Measurements from ENCODE around the gene NANP. TPM values are rescaled to one million over a fixed set of nuclear protein-coding genes. Genes with fewer than 3 reads are reported as not detected.
"Not testable (repeated sequence)": the region's sequence is repeated elsewhere in the genome, so short reads cannot be mapped to it uniquely, and the experiment has no call there.

NANP gene
- total RNA-seq, 1 donor from 2014 or later = 5.0 TPM

DNA sequence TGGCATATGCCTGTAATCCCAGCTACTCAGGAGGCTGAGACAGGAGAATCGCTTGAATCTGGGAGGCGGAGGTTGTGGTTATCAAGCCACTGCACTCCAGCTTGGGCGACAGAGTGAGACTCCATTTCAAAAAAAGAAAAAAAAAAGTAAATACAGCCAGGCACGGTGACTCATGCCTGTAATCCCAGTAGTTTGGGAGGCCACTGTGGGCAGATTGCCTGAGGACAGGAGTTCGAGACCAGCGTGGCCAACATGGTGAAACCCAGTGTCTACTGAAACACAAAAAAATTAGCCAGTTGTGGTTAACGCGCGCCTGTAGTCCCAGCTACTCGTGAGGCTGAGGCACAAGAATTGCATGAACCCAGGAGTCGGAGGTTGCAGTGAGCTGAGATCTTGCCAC, 36.9 kb downstream of the NANP start:
- Histone ChIP-seq H3K9ac (ENCODE audit: low read length) (no peak overlapping the region), H3K4me1 (ENCODE audit: insufficient read depth, low read length) (peaks cover 10% of the 10 kb centered on the region), H3K27ac (ENCODE audit: low read depth, low read length) (no peak overlapping the region), H3K4me2 (ENCODE audit: low read length) (no peak overlapping the region), H3K79me2 (ENCODE audit: insufficient read depth, low read length) (peaks cover 23% of the 10 kb centered on the region), H2AFZ (ENCODE audit: low read depth, low read length) (no peak overlapping the region), H3K36me3 (ENCODE audit: insufficient read depth, low read length) (no peaks in the 10 kb centered on the region), H4K20me1 (ENCODE audit: insufficient read depth, low read length) (peaks cover 8% of the 10 kb centered on the region), H3K4me3 (ENCODE audit: insufficient read depth, low read depth, low read length) (no peak overlapping the region), H3K9me3 (ENCODE audit: insufficient read depth, low read depth, low read length) (no peaks in the 10 kb centered on the region), H3K27me3 (ENCODE audit: insufficient read depth, low read length) (no peaks in the 10 kb centered on the region)
- TF ChIP-seq, protein P1, sequence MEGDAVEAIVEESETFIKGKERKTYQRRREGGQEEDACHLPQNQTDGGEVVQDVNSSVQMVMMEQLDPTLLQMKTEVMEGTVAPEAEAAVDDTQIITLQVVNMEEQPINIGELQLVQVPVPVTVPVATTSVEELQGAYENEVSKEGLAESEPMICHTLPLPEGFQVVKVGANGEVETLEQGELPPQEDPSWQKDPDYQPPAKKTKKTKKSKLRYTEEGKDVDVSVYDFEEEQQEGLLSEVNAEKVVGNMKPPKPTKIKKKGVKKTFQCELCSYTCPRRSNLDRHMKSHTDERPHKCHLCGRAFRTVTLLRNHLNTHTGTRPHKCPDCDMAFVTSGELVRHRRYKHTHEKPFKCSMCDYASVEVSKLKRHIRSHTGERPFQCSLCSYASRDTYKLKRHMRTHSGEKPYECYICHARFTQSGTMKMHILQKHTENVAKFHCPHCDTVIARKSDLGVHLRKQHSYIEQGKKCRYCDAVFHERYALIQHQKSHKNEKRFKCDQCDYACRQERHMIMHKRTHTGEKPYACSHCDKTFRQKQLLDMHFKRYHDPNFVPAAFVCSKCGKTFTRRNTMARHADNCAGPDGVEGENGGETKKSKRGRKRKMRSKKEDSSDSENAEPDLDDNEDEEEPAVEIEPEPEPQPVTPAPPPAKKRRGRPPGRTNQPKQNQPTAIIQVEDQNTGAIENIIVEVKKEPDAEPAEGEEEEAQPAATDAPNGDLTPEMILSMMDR (IDR thresholded peaks at IDR 0.05; ENCODE audit: insufficient read depth, low read depth, low read length) = no peak
- no peak for TF ChIP-seq EZH2 (IDR thresholded peaks at IDR 0.05; ENCODE audit: insufficient read depth, low read length)
- FAIRE-seq (no peak), DNase-seq (ENCODE audit: low read depth) (no peak)
- Mint-ChIP-seq H3K4me1 (ENCODE audit: low read depth, unreplicated experiment) (peaks cover 10% of the 10 kb centered on the region), H3K36me3 (ENCODE audit: low read depth, unreplicated experiment) (no peaks in the 10 kb centered on the region), H3K27ac (ENCODE audit: unreplicated experiment) (no peak overlapping the region), H3K4me3 (ENCODE audit: unreplicated experiment) (no peak overlapping the region), H3K9me3 (ENCODE audit: unreplicated experiment) (no peaks in the 10 kb centered on the region), H3K27me3 (ENCODE audit: low read depth, unreplicated experiment) (no peaks in the 10 kb centered on the region)

DNA sequence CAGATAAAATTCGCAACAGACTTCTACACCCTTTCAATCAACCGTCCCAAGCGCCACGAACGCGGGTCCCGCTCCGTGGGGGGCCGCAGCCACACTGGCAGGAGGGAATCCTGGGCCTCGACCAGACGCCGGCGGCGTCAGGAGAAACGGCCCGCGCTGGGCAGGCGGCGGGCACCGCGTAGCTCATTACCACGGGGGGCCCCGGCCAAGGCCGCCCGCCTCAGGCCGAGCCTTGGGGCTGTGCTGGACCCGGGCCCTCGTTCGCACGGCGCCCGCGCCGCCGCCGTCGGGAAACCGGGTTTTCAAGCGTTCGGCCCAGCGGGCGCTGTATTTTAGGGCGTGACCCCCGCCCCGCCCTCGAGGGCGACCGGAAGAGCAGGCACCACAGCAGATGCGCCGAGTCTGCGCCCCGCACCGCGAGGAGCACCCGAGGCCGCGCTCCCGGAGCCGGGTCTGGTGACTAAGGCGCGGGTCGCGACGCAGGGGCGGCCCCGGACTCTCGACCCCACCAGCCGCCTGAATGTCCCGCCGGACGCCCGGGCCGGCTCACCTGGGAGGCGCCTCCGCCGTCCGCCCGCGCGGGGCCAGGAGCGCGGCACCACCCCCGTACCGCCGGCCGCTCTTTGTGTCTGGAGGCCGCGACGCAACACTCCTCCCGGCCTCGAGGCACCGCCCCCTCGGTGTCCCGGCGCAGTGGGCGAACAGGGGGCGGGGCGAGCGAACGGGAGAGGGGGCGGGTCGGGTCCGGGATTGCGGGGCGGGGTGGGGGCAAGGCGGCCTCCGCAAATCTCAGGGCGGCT, 38.7 kb downstream of the NANP start, which contains the start of gene NINL:
Gene NINL, minus strand, starts transcription at position 627 of the 800 bp plus-strand sequence. CDS start 58,944 bp downstream, outside the sequence.
- Histone ChIP-seq H3K27me3 (ENCODE audit: insufficient read depth, low read length) (no peaks in the 10 kb centered on the region), H3K36me3 (ENCODE audit: insufficient read depth, low read length) (no peaks in the 10 kb centered on the region), H3K27ac (ENCODE audit: low read depth, low read length) (peak within 1 kb of the TSS; percentile 48), H3K4me1 (ENCODE audit: insufficient read depth, low read length) (peaks cover 10% of the 10 kb centered on the region), H3K4me2 (ENCODE audit: low read length) (peak within 1 kb of the TSS; percentile 89), H4K20me1 (ENCODE audit: insufficient read depth, low read length) (peaks cover 18% of the 10 kb centered on the region), H3K4me3 (ENCODE audit: insufficient read depth, low read depth, low read length) (peak within 1 kb of the TSS; percentile 67), H2AFZ (ENCODE audit: low read depth, low read length) (peak within 1 kb of the TSS; percentile 93), H3K9me3 (ENCODE audit: insufficient read depth, low read depth, low read length) (no peaks in the 10 kb centered on the region), H3K9ac (ENCODE audit: low read length) (peak within 1 kb of the TSS; percentile 81), H3K79me2 (ENCODE audit: insufficient read depth, low read length) (peaks cover 32% of the 10 kb centered on the region)
- TF ChIP-seq, protein P1 (IDR thresholded peaks at IDR 0.05; ENCODE audit: insufficient read depth, low read depth, low read length) = no peak
- TF ChIP-seq EZH2 (IDR thresholded peaks at IDR 0.05; ENCODE audit: insufficient read depth, low read length) = no peak
- Mint-ChIP-seq H3K36me3 (ENCODE audit: low read depth, unreplicated experiment) (peaks cover 4% of the 10 kb centered on the region), H3K9me3 (ENCODE audit: unreplicated experiment) (no peaks in the 10 kb centered on the region), H3K4me1 (ENCODE audit: low read depth, unreplicated experiment) (peaks cover 10% of the 10 kb centered on the region), H3K27me3 (ENCODE audit: low read depth, unreplicated experiment) (no peaks in the 10 kb centered on the region), H3K4me3 (ENCODE audit: unreplicated experiment) (peak within 1 kb of the TSS; percentile 91), H3K27ac (ENCODE audit: unreplicated experiment) (peak within 1 kb of the TSS; percentile 84)
- FAIRE-seq = no peak
- DNase-seq (ENCODE audit: low read depth) = peak; percentile 33

DNA sequence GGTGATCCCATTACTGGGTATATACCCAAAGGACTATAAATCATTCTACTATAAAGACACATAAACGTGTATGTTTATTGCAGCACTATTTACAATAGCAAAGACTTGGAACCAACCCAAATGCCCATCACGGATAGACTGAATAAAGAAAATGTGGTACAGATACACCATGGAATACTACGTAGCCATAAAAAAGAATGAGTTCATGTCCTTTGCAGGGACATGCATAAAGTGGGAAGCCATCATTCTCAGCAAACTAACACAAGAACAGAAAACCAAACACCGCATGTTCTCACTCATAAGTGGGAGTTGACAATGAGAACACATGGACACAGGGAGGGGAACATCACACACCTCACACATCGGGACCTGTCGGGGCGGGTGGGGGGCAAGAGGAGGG, 40.2 kb downstream of the NANP start:
- not testable (repeated sequence) for H3K9ac ChIP-seq (ENCODE audit: low read length); H3K4me2 ChIP-seq (ENCODE audit: low read length); H3K9me3 Mint-ChIP-seq (ENCODE audit: unreplicated experiment); FAIRE-seq; H2AFZ ChIP-seq (ENCODE audit: low read depth, low read length); DNase-seq (ENCODE audit: low read depth); H3K36me3 ChIP-seq (ENCODE audit: insufficient read depth, low read length); H3K4me3 ChIP-seq (ENCODE audit: insufficient read depth, low read depth, low read length); H3K27ac ChIP-seq (ENCODE audit: low read depth, low read length); H3K27me3 ChIP-seq (ENCODE audit: insufficient read depth, low read length); H3K9me3 ChIP-seq (ENCODE audit: insufficient read depth, low read depth, low read length); H3K27me3 Mint-ChIP-seq (ENCODE audit: low read depth, unreplicated experiment); H3K36me3 Mint-ChIP-seq (ENCODE audit: low read depth, unreplicated experiment); H3K27ac Mint-ChIP-seq (ENCODE audit: unreplicated experiment)
- peaks cover 13% of the 10 kb centered on the region for H3K4me1 Mint-ChIP-seq (ENCODE audit: low read depth, unreplicated experiment)
- H3K79me2 ChIP-seq (ENCODE audit: insufficient read depth, low read length) = peaks cover 45% of the 10 kb centered on the region
- H3K4me3 Mint-ChIP-seq (ENCODE audit: unreplicated experiment) = peak overlapping the region; percentile 91
- peaks cover 18% of the 10 kb centered on the region for H3K4me1 ChIP-seq (ENCODE audit: insufficient read depth, low read length)
- peaks cover 24% of the 10 kb centered on the region for H4K20me1 ChIP-seq (ENCODE audit: insufficient read depth, low read length)
